ENCODE data around the gene BTBD10.

DNA sequence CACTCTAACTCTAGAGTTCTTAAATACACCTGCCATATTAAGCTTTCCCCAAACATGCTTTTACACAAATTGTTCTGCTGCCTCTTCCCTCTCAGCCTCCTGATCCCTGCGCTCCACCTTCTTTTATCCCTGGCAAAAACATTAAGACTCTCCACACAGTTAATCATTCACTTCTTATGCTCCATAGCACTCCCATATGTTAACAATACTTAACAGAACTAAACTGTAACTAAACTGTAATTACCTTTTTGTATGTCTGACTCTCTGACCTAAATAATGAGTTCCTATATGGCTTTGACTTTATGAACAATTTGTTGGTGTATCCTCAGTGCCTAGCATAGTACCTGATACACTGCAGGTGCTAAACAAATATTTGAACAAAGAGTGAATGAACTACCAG, 71.8 kb downstream of the BTBD10 start:
- TF ChIP-seq, protein P1, sequence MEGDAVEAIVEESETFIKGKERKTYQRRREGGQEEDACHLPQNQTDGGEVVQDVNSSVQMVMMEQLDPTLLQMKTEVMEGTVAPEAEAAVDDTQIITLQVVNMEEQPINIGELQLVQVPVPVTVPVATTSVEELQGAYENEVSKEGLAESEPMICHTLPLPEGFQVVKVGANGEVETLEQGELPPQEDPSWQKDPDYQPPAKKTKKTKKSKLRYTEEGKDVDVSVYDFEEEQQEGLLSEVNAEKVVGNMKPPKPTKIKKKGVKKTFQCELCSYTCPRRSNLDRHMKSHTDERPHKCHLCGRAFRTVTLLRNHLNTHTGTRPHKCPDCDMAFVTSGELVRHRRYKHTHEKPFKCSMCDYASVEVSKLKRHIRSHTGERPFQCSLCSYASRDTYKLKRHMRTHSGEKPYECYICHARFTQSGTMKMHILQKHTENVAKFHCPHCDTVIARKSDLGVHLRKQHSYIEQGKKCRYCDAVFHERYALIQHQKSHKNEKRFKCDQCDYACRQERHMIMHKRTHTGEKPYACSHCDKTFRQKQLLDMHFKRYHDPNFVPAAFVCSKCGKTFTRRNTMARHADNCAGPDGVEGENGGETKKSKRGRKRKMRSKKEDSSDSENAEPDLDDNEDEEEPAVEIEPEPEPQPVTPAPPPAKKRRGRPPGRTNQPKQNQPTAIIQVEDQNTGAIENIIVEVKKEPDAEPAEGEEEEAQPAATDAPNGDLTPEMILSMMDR (IDR thresholded peaks at IDR 0.05; ENCODE audit: insufficient read depth, low read length, poor library complexity, severe bottlenecking): no peak
- no peak for TF ChIP-seq EZH2phosphoT487 (conservative IDR thresholded peaks at IDR 0.05; ENCODE audit: low read length)
